ENCODE results near the gene CCDC192.

CCDC192 gene

DNA sequence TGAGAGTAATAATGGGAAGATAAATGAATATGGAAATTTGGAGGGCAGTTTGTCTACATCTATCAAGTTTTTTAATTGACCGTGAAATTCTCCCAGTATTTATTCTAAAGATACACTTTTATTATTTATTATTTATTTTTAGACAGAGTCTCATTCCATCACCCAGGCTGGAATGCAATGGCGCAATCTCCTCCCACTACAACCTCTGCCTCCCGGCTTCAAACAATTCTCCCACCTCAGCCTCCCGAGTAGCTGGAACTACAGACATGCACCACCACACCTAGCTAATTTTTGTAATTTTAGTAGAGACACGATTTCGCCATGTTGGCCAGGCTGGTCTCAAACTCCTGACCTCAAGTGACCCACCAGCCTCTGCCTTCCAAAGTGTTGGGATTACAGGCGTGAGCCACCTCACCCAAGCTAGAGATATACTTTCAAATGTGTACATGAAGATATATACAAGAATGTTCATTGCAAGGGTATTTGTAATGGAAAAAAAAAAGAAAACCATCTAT, 282.7 kb downstream of the CCDC192 start:
- no peaks in the 10 kb centered on the region for H3K36me3 ChIP-seq (ENCODE audit: insufficient read depth, low read length)
- TF ChIP-seq, protein P1, sequence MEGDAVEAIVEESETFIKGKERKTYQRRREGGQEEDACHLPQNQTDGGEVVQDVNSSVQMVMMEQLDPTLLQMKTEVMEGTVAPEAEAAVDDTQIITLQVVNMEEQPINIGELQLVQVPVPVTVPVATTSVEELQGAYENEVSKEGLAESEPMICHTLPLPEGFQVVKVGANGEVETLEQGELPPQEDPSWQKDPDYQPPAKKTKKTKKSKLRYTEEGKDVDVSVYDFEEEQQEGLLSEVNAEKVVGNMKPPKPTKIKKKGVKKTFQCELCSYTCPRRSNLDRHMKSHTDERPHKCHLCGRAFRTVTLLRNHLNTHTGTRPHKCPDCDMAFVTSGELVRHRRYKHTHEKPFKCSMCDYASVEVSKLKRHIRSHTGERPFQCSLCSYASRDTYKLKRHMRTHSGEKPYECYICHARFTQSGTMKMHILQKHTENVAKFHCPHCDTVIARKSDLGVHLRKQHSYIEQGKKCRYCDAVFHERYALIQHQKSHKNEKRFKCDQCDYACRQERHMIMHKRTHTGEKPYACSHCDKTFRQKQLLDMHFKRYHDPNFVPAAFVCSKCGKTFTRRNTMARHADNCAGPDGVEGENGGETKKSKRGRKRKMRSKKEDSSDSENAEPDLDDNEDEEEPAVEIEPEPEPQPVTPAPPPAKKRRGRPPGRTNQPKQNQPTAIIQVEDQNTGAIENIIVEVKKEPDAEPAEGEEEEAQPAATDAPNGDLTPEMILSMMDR (conservative IDR thresholded peaks at IDR 0.05; ENCODE audit: low read length), result no peak
- no peak for TF ChIP-seq EZH2phosphoT487 (IDR thresholded peaks at IDR 0.05; ENCODE audit: borderline replicate concordance)
- H3F3A ChIP-seq (ENCODE audit: low read depth), result no peaks in the 10 kb centered on the region
- H3K9me2 ChIP-seq (replicated peaks; ENCODE audit: low read depth, low read length), result no peaks in the 10 kb centered on the region
- no peak overlapping the region for H3K9ac ChIP-seq (ENCODE audit: low read depth, low read length, poor library complexity, severe bottlenecking)
- H3K27me3 ChIP-seq (ENCODE audit: insufficient read depth, low read length, poor library complexity, severe bottlenecking), result no peaks in the 10 kb centered on the region
- H3K4me2 ChIP-seq (ENCODE audit: low read depth, low read length, poor library complexity, severe bottlenecking), result no peak overlapping the region
- H3K4me1 ChIP-seq (ENCODE audit: insufficient read depth, low read length, poor library complexity, severe bottlenecking), result no peaks in the 10 kb centered on the region
- no peaks in the 10 kb centered on the region for H4K20me1 ChIP-seq (ENCODE audit: insufficient read depth, low read length, poor library complexity, severe bottlenecking)
- no peak overlapping the region for H3K4me3 ChIP-seq (ENCODE audit: low read length, poor library complexity, severe bottlenecking)
- H3K9me3 ChIP-seq (ENCODE audit: insufficient read depth, low read depth, low read length), result no peaks in the 10 kb centered on the region
- H2AFZ ChIP-seq (ENCODE audit: low read length), result no peak overlapping the region
- no peaks in the 10 kb centered on the region for H3K79me2 ChIP-seq (ENCODE audit: insufficient read depth, low read length)

DNA sequence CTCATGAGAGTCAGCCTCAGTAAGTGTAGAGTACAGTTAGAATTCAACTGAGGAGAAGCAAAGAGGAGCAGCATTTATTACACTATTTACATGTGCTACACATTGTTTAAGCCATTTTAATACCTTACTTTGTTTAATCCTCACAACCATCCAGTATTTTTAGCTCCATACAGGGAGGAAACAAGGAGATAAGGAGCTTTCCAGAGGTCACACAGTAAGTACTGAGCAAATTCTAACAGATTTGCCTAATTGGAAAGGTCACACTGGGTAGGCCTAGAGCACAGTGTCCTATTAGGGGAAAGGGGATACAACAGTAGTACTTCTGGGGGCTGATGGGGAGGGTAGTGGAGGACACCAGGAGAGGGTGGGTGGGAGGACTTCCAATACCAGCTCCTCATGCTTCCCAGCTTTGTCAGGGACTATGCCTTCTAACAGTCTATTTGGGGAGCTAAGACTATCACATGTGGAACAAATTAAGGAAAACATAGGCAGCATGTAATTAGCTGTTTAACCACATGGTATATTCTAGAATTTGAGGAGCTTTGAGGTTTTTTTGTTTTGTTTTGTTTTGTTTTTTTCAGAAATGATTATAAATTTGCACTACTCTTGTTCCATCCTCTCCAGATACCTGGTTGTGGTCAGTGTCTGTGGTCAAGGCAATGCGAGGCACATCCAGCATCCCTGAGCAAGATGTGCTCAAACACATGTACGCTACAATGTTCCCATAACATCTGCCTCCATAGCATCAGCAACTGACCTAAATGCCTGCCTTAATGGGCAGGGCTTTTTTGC, 284.4 kb downstream of the CCDC192 start:
- Histone ChIP-seq H4K20me1 (ENCODE audit: insufficient read depth, low read length, poor library complexity, severe bottlenecking) (no peaks in the 10 kb centered on the region), H3K27me3 (ENCODE audit: insufficient read depth, low read length, poor library complexity, severe bottlenecking) (no peaks in the 10 kb centered on the region), H3K4me3 (ENCODE audit: low read length, poor library complexity, severe bottlenecking) (no peak overlapping the region), H3K79me2 (ENCODE audit: insufficient read depth, low read length) (no peaks in the 10 kb centered on the region), H3F3A (ENCODE audit: low read depth) (no peaks in the 10 kb centered on the region), H3K4me1 (ENCODE audit: insufficient read depth, low read length, poor library complexity, severe bottlenecking) (no peaks in the 10 kb centered on the region), H3K9ac (ENCODE audit: low read depth, low read length, poor library complexity, severe bottlenecking) (no peak overlapping the region), H3K4me2 (ENCODE audit: low read depth, low read length, poor library complexity, severe bottlenecking) (no peak overlapping the region), H3K36me3 (ENCODE audit: insufficient read depth, low read length) (no peaks in the 10 kb centered on the region), H2AFZ (ENCODE audit: low read length) (no peak overlapping the region), H3K9me2 (replicated peaks; ENCODE audit: low read depth, low read length) (no peaks in the 10 kb centered on the region), H3K9me3 (ENCODE audit: insufficient read depth, low read depth, low read length) (no peaks in the 10 kb centered on the region)
- no peak for TF ChIP-seq EZH2phosphoT487 (IDR thresholded peaks at IDR 0.05; ENCODE audit: borderline replicate concordance)
- TF ChIP-seq, protein P1 (conservative IDR thresholded peaks at IDR 0.05; ENCODE audit: low read length), result no peak

DNA sequence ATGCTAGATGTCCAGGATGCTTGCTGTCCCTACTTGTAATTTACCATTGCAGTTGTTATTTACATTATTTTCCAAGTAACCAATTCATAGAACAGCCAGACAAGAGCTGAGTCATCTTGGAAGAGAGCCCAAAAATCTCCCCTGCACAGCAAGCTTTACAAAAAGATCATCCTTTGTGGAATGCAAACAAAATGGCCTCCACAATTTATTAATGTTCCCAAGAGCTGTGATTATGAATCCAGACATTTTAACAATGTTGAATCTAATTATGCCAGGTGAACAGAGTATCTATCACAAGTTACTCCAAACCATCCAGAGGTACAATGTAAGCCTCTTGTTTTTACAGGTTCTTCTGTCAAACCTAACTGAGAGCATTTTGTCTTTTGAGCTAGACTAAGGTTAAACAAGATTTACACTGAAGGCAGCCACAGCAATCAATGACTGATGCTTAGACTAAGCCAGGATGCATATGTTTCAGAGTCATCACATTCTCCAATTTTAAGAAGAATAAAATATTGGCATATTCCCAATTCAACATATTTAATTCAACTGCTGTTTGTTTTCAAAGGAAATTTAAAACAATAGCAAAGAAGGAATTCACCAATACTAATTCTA, 285.1 kb downstream of the CCDC192 start:
- no peak overlapping the region for H3K4me2 ChIP-seq (ENCODE audit: low read depth, low read length, poor library complexity, severe bottlenecking)
- no peak overlapping the region for H2AFZ ChIP-seq (ENCODE audit: low read length)
- H3F3A ChIP-seq (ENCODE audit: low read depth), result no peaks in the 10 kb centered on the region
- no peaks in the 10 kb centered on the region for H3K79me2 ChIP-seq (ENCODE audit: insufficient read depth, low read length)
- no peaks in the 10 kb centered on the region for H3K4me1 ChIP-seq (ENCODE audit: insufficient read depth, low read length, poor library complexity, severe bottlenecking)
- no peaks in the 10 kb centered on the region for H3K9me2 ChIP-seq (replicated peaks; ENCODE audit: low read depth, low read length)
- H3K9ac ChIP-seq (ENCODE audit: low read depth, low read length, poor library complexity, severe bottlenecking), result no peak overlapping the region
- TF ChIP-seq, protein P1 (conservative IDR thresholded peaks at IDR 0.05; ENCODE audit: low read length), result no peak
- H3K27me3 ChIP-seq (ENCODE audit: insufficient read depth, low read length, poor library complexity, severe bottlenecking), result no peaks in the 10 kb centered on the region
- H3K9me3 ChIP-seq (ENCODE audit: insufficient read depth, low read depth, low read length), result no peaks in the 10 kb centered on the region
- H4K20me1 ChIP-seq (ENCODE audit: insufficient read depth, low read length, poor library complexity, severe bottlenecking), result no peaks in the 10 kb centered on the region
- H3K4me3 ChIP-seq (ENCODE audit: low read length, poor library complexity, severe bottlenecking), result no peak overlapping the region
- H3K36me3 ChIP-seq (ENCODE audit: insufficient read depth, low read length), result no peaks in the 10 kb centered on the region

Measured in Loucy (cell line).